Measurements from ENCODE around the gene TSPAN19. TPM values are rescaled to one million over a fixed set of nuclear protein-coding genes. Genes with fewer than 3 reads are reported as not detected.
A peak's percentile ranks its signal among the peaks of the same experiment; 100 is the strongest.

Gene TSPAN19
- polyA plus RNA-seq, 1 donor (not counting 4 experiments of a cell fraction or from before 2014, with no cell fraction given): 0.05 TPM

DNA sequence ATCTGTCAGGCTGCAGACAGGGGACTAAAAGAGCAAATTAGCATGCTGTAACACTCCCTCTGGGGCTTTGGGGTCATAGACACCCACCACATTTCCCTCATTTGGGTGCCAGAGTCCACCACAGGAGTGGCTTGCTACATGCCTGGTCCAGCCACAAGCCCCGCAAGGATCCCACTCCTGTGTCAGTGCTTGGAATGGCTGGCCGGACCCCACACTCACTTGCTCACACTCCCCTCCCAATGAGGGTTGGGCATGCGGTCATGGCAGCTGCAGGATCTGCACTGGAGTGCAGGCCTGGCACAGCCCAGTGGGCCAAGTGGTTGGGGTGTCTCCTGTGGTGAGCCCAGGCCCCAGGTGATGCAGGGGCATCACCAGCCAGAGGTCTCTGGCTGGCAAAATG is 59.9 kb downstream of the TSPAN19 start:
- FAIRE-seq (no peak), DNase-seq (ENCODE audit: low read depth, low spot score) (no peak)
- no peak overlapping the region for H3K9ac ChIP-seq (ENCODE audit: control insufficient read depth, extremely low read depth, insufficient read depth, low read length)
- no peaks in the 10 kb centered on the region for H3K36me3 ChIP-seq (ENCODE audit: control insufficient read depth in 2 of 2, extremely low read depth in 1 of 2, insufficient read depth in 2 of 2, low read length in 2 of 2)
- H3K4me3 ChIP-seq (ENCODE audit: control insufficient read depth in 2 of 3, extremely low read depth in 1 of 3, insufficient read depth in 2 of 3, low read depth in 1 of 3, low read length in 3 of 3): no peak overlapping the region
- no peak overlapping the region for H3K4me2 ChIP-seq (ENCODE audit: control insufficient read depth, extremely low read depth, insufficient read depth, low read depth, low read length)
- H3K4me1 ChIP-seq (ENCODE audit: control insufficient read depth, extremely low read depth, insufficient read depth, low read length): no peaks in the 10 kb centered on the region
- no peaks in the 10 kb centered on the region for H3K9me1 ChIP-seq (ENCODE audit: control insufficient read depth, extremely low read depth, insufficient read depth, low read length)
- no peaks in the 10 kb centered on the region for H3K27me3 ChIP-seq (ENCODE audit: control insufficient read depth, extremely low read depth, insufficient read depth, low read length)
- H3K79me2 ChIP-seq (ENCODE audit: control insufficient read depth, insufficient read depth, low read length): no peaks in the 10 kb centered on the region
- no peaks in the 10 kb centered on the region for H3K9me3 ChIP-seq (ENCODE audit: control insufficient read depth, low read depth, low read length)
- dilution Hi-C loops (cut with MboI; ENCODE audit: extremely low pct_ligation_motif_present, low sequenced_read_pairs): no loop called here
- H2AFZ ChIP-seq (ENCODE audit: control insufficient read depth, low read length): no peak overlapping the region
- no peaks in the 10 kb centered on the region for H4K20me1 ChIP-seq (ENCODE audit: control insufficient read depth, extremely low read depth, insufficient read depth, low read length)
- no peak for TF ChIP-seq EZH2 (IDR thresholded peaks at IDR 0.05; ENCODE audit: low read length)
- TF ChIP-seq, protein P1, sequence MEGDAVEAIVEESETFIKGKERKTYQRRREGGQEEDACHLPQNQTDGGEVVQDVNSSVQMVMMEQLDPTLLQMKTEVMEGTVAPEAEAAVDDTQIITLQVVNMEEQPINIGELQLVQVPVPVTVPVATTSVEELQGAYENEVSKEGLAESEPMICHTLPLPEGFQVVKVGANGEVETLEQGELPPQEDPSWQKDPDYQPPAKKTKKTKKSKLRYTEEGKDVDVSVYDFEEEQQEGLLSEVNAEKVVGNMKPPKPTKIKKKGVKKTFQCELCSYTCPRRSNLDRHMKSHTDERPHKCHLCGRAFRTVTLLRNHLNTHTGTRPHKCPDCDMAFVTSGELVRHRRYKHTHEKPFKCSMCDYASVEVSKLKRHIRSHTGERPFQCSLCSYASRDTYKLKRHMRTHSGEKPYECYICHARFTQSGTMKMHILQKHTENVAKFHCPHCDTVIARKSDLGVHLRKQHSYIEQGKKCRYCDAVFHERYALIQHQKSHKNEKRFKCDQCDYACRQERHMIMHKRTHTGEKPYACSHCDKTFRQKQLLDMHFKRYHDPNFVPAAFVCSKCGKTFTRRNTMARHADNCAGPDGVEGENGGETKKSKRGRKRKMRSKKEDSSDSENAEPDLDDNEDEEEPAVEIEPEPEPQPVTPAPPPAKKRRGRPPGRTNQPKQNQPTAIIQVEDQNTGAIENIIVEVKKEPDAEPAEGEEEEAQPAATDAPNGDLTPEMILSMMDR (optimal IDR thresholded peaks at IDR 0.05 in 1 of 3, IDR thresholded peaks at IDR 0.05 in 1 of 3, conservative IDR thresholded peaks at IDR 0.05 in 1 of 3; ENCODE audit: extremely low read depth in 1 of 3, insufficient read depth in 2 of 3, low read length in 3 of 3): no peak
- H3K27ac ChIP-seq (ENCODE audit: control insufficient read depth, insufficient read depth, low read length): no peak overlapping the region

DNA sequence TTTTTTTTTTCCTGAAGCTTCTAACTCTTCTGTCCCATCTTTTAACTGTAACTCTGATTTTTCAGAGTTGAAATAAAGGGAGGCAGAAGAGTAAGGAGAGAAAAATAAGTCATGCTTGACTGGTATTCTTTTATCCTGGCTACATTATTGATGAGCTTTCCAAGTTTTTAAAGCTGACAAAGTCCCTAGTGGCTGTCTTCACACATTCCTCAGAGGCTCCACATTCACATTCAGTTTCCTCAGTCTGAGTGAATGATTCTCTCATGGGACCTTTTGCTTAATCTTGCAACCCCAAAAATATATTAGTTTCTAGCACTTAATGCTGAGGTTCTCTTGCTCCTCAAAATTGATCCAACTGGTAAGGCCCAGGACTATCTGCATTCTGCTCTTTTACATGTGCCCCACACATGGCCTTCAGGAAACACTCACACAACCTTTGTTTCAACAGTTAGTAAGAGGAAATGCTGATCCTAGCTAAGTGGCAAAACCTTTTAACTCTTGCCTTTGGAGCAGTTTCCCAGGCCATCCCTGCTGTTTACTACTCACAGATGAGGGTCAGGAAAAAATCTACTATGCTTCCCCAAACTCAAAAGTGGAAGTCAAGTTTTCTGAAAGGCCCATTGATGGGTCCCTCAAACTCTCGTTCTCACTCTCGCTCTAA is 61.8 kb downstream of the TSPAN19 start:
- dilution Hi-C loops (cut with MboI; ENCODE audit: extremely low pct_ligation_motif_present, low sequenced_read_pairs): no loop called here
- H4K20me1 ChIP-seq (ENCODE audit: control insufficient read depth, extremely low read depth, insufficient read depth, low read length): no peaks in the 10 kb centered on the region
- FAIRE-seq: peak; percentile 41

More for the DNA sequence above, 61.8 kb downstream of the TSPAN19 start:
- Histone ChIP-seq H3K36me3 (ENCODE audit: control insufficient read depth in 2 of 2, extremely low read depth in 1 of 2, insufficient read depth in 2 of 2, low read length in 2 of 2) (no peaks in the 10 kb centered on the region), H3K4me2 (ENCODE audit: control insufficient read depth, extremely low read depth, insufficient read depth, low read depth, low read length) (no peak overlapping the region), H3K27me3 (ENCODE audit: control insufficient read depth, extremely low read depth, insufficient read depth, low read length) (no peaks in the 10 kb centered on the region), H3K4me1 (ENCODE audit: control insufficient read depth, extremely low read depth, insufficient read depth, low read length) (peaks cover 3% of the 10 kb centered on the region), H3K4me3 (ENCODE audit: control insufficient read depth in 2 of 3, extremely low read depth in 1 of 3, insufficient read depth in 2 of 3, low read depth in 1 of 3, low read length in 3 of 3) (no peak overlapping the region), H3K9me1 (ENCODE audit: control insufficient read depth, extremely low read depth, insufficient read depth, low read length) (no peaks in the 10 kb centered on the region), H3K9me3 (ENCODE audit: control insufficient read depth, low read depth, low read length) (no peaks in the 10 kb centered on the region), H3K9ac (ENCODE audit: control insufficient read depth, extremely low read depth, insufficient read depth, low read length) (no peak overlapping the region), H2AFZ (ENCODE audit: control insufficient read depth, low read length) (no peak overlapping the region), H3K27ac (ENCODE audit: control insufficient read depth, insufficient read depth, low read length) (no peak overlapping the region), H3K79me2 (ENCODE audit: control insufficient read depth, insufficient read depth, low read length) (no peaks in the 10 kb centered on the region)
- TF ChIP-seq, protein P1 (optimal IDR thresholded peaks at IDR 0.05 in 1 of 3, IDR thresholded peaks at IDR 0.05 in 1 of 3, conservative IDR thresholded peaks at IDR 0.05 in 1 of 3; ENCODE audit: extremely low read depth in 1 of 3, insufficient read depth in 2 of 3, low read length in 3 of 3): no peak
- TF ChIP-seq EZH2 (IDR thresholded peaks at IDR 0.05; ENCODE audit: low read length): no peak
- no peak for DNase-seq (ENCODE audit: low read depth, low spot score)

All from keratinocyte (primary cell).